GM10266 (cell line): ENCODE results near the gene SLC6A9.

Experiments used
- DNase-seq: peaks from one replicate; pipeline ENCODE4 v3.0.0; 2012; ENCODE audit errors: extremely low spot score
- CTCF ChIP-seq: IDR thresholded peaks from 2 replicates; pipeline ENCODE4 v1.5.1; 2012; ENCODE audit warnings: mild to moderate bottlenecking, low read depth; ENCODE audit not compliant: control insufficient read depth, insufficient read depth; ENCODE audit errors: missing control alignments

SLC6A9 gene

GRCh38 chr1:44033756-44034155, 2.5 kb upstream of the SLC6A9 start:
- DNase-seq: no peak
- TF ChIP-seq CTCF: no peak

- DNase-seq: no peak
- TF ChIP-seq CTCF: no peak
Observed at GRCh38 chr1:44033041-44033575, 1.8 kb upstream of the SLC6A9 start.

- no peak for TF ChIP-seq CTCF
- DNase-seq: no peak
Observed at GRCh38 chr1:44032170-44032790, 1.0 kb upstream of the SLC6A9 start.

- TF ChIP-seq CTCF: peak; percentile 33
- peak; percentile 63 for DNase-seq
Observed at GRCh38 chr1:44030605-44031251, 534 bp downstream of the SLC6A9 start.

- TF ChIP-seq CTCF: no peak
Observed at GRCh38 chr1:44029911-44030604, 1.2 kb downstream of the SLC6A9 start.

GRCh38 chr1:44029260-44029910, 1.9 kb downstream of the SLC6A9 start:
- DNase-seq: peak; percentile 67
- TF ChIP-seq CTCF: no peak

More at GRCh38 chr1:44029911-44030604, 1.2 kb downstream of the SLC6A9 start:
- DNase-seq: peak; percentile 93

GRCh38 chr1:44027320-44027719, 3.9 kb downstream of the SLC6A9 start:
- no peak for DNase-seq
- no peak for TF ChIP-seq CTCF
